T-helper 22 cell (primary cell): Measurements from ENCODE around the gene HPX.

Source experiments
- DNase-seq: peaks from one replicate; pipeline ENCODE4 v3.0.0-alpha.2; 2020; ENCODE audit warnings: low read depth

Gene HPX

DNA sequence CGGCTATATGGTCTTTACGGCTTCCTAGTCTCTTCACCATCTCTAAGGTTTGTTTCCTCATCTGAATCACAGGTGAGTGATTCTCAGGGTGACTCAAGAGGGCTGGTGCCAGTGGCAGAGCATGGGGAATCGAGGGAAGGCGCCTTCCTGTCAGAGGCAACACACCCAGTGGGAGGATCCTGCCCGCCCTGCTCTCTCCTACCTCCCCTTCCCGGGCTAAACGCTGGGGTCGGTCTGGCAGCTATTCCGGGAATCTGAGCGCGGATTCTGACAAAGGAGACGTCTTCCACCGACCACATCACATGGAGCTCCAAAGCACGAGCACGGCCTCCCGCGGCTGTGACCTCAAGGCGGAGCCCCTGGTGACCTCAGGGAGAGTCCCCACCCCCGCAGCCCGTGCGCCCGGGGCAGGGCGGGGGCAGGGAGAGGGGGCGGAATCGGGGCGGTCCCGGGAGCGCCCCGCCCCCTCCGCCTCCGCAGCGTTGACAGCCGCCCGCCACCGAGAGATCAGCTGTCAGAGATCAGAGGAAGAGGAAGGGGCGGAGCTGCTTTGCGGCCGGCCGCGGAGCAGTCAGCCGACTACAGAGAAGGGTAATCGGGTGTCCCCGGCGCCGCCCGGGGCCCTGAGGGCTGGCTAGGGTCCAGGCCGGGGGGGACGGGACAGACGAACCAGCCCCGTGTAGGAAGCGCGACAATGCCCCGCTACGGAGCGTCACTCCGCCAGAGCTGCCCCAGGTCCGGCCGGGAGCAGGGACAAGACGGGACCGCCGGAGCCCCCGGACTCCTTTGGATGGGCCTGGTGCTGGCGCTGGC is 50.7 kb downstream of the HPX start, which contains the start of gene SMPD1:
Gene SMPD1 (plus strand): TSS at position 570 of the 813 bp plus-strand sequence. CDS start 125 bp downstream, at position 695.
- peak; percentile 91 for DNase-seq

DNA sequence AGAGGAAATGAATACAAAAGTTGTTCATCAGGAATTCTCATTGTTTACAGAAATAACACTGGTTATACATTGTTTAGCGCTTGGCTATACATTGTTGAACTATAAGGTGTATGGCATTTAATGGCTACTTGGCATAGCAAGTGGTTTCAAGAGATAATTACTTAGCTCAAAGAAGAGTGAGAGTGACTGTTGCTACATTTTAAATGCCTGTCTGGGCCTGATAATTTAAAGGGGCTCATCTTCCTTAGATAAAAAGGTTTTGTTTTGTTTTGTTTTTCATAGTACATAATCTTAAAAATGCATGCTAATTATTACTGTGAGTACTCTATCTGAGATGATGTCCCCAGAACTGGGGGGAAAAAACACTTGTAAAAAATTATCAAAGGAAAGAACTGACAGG is 52.0 kb downstream of the HPX start:
- DNase-seq, result no peak

DNA sequence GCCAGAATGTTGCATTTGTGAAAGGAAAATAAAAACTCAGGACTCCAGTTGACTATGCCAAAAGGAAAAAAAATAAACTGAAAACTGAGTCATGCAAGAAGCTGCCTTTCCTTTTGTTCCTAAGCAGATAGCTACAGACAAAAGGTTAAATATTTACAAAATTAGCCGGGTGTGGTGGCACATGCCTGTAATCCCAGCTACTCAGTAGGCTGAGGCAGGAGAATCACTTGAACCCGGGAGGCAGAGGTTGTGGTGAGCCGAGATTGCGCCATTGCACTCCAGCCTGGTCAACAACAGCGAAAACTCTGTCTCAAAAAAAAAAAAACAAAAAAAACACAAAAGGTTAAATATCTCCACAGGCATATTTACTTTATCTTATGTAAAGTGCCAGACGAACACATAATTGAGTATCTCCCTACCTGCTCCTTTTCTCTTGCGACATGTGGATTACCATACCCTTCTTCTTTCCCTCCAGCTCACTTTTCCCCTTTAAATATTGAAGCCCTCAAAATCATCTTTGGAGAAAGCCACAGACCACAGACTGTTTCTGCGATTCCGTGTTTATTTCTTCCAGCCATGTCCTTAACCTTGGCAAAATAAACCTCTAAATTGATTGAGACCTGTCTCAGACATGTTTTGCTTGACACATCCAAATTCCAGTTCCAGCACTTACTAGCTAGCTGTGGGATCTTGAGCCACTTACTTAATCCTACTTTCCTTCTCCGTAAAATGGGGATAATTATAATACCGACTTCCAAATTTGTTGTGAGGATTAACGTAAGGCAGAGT is 52.8 kb downstream of the HPX start:
- no peak for DNase-seq

DNA sequence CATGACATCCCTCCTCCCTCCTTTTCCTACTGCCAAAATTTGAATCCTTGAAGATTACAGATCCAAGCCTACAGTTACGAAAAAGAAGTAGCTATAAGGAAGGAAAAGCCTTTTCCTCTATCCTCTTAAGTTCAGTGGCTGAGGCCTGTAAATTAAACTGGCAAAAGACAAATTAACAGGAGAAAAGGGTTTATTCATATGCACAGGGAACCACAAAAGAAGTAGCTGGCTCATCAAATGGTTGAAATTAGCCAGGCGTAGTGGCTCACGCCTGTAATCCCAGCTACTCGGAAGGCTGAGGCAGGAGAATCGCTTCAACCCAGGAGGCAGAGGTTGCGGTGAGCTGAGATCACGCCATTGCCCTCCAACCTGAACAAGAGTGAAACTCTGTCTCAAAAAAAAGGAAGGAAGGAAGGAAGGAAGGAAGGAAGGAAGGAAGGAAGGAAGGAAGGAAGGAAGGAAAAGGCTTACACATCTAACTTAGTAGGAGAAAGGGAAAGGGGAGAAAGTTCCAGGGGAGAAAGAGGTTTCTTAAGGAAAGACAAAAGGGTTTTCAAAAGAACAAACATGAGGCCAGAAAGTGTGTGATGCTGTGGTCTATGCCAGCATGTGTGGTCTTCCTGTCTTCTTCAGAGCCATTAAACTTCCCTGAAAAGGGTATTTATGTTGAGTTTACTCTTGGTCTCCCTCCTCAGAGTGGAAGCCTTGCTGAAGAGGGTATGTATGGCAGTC is 55.6 kb downstream of the HPX start:
- DNase-seq, result no peak
